Measurements from ENCODE around the gene PLA2G2F.

PLA2G2F gene

GRCh38 chr1:20138961-20139550, at the start of gene PLA2G2F:
TSS of gene PLA2G2F (plus strand) at chr1:20139323. CDS start at chr1:20139428, 105 bp downstream.
- DNase-seq: no peak

DNA sequence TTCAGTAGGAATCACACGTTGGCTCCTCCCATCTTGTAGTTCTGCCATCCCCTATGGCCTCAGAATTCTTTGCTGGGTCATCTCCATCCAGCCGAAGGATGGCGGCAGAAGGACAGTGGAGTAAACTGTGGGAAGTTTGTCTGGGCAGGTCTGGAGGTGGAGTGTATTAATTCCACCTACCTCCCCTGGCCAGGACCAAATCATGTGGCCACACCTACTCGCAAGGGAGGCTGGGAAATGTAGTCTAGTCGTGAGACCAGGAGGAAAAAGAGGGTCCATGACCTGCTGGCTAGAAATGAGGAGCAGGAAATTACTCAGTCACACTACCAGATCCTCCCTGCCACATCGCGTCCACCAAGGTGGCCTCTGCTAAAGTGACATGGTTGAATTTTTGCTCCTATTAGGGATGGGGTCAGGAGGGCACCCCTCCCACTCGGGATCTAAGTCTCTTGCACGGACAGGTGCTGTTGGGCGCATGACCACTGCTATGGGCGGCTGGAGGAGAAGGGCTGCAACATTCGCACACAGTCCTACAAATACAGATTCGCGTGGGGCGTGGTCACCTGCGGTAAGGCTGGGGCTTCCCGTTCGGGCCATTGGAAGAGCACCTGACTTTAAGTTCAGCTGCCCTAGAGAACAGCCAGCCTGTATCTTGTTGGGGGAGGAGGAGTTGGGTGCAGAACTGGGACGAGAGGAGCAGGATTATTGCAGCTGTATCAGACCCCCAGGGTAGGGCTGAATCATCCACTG, 49.6 kb upstream of the PLA2G2F start:
- DNase-seq: no peak

- DNase-seq: no peak
Measured at GRCh38 chr1:20090119-20090518, 49.0 kb upstream of the PLA2G2F start.

DNA sequence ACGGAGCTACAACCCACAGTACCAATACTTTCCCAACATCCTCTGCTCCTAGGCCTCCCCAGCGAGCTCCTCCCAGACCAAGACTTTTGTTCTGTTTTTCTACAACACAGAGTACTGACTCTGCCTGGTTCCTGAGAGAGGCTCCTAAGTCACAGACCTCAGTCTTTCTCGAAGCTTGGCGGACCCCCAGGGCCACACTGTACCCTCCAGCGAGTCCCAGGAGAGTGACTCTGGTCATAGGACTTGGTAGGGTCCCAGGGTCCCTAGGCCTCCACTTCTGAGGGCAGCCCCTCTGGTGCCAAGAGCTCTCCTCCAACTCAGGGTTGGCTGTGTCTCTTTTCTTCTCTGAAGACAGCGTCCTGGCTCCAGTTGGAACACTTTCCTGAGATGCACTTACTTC, 48.5 kb upstream of the PLA2G2F start:
- DNase-seq: no peak

GRCh38 chr1:20093303-20093702, 45.8 kb upstream of the PLA2G2F start:
- no peak for DNase-seq

GRCh38 chr1:20093940-20094391, 45.2 kb upstream of the PLA2G2F start:
- no peak for DNase-seq

DNA sequence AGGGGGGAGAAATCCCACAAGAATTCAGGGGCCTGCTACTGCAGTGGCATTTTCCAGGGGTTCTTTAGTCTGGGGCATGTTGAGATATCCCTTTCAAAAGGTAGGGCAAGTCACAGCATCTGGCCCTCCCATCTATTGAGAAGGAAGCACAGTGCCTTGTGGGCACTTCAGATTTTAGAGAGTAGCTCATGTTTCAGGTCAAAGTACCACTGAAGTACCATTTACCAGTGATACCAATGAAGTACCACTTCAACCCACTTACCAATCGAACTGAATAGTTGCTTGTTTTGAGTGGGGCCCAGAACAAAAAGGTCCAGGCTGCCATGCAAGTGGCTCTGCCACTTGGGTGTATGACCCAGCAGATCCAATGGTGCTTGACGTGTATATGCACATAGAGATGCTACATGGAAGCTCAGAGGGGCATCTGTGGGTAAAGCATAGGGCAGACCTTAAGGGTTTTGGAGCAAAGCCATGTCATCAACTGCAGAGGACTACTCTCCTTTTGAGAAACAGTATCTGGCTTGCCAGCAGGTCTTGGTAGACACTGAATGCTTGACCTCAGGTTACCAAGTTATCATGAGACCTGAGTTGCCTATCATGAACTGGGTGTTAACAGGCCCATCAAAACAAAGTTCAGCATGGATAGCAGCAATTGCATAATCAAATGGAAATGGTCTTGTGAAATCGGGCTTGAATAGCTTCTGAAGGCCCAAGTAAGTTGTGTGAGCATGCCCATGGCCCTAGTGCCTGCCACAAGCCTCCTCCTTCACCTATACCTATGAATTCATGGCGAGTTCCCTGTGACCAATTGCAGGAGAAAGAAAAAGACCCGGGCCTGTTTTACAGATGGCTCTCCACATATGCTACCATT, 43.3 kb upstream of the PLA2G2F start:
- no peak for DNase-seq

GRCh38 chr1:20096840-20097447, 42.2 kb upstream of the PLA2G2F start:
- no peak for DNase-seq

GRCh38 chr1:20099533-20099932, 39.6 kb upstream of the PLA2G2F start:
- DNase-seq: no peak

GRCh38 chr1:20100632-20101355, 38.3 kb upstream of the PLA2G2F start:
- peak; percentile 17 for DNase-seq

DNA sequence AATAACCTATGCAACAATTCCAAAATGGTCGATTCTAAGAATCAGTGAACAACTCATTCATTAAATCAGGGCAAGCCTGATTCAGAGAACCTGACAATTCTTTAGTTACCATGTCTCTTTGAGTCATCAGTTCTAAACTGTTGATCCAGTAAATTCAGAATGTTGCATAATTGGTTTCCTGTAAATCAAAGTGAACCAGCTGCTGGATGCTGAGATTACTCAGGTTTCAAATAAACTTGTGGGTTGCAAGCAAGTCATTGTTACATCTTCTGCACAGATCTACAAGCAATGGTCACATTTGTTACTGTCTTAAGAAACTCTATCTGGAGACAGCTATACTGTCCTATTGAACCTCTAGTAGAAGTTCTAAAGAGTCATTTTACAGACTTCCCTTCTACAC, 36.2 kb upstream of the PLA2G2F start:
- DNase-seq: no peak

- no peak for DNase-seq
Measured at GRCh38 chr1:20105856-20106255, 33.3 kb upstream of the PLA2G2F start.

DNA sequence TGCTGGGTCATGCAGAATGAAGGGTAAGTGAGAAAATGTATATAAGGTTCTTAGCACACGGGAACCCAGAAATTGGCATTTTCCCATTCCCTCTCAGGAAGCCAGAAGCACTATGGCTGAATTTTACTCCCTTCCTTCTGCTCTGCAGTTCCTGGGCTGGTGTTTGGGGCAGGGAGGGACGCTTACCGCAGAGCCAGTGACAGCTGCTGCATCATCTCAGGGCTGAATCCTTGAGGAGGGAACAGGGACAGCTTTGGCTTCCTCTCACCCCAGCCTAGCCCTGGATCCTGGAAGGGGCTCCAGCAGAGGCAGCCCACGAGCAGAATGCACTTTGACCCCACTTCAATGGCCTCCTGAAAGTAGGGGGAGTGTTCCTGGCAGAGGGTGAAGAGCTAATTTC, 31.8 kb upstream of the PLA2G2F start:
- no peak for DNase-seq

DNA sequence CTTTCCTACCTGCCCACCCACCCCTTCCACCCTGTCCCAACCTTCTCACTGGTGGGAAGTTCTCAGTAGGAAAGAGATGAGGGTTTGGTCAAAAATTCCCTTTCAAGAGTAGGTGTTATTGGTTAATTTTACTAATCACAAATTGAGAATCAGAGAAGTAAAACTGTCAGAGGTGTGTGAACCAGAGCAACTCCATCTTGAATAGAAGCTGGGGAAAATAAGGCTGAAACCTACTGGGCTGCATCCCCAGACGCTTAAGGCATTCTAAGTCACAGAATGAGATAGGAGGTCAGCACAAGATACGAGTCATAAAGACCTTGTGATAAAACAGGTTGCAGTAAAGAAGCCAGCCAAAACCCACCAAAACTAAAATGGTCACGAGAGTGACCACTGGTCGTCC, 31.3 kb upstream of the PLA2G2F start:
- DNase-seq: no peak

DNA sequence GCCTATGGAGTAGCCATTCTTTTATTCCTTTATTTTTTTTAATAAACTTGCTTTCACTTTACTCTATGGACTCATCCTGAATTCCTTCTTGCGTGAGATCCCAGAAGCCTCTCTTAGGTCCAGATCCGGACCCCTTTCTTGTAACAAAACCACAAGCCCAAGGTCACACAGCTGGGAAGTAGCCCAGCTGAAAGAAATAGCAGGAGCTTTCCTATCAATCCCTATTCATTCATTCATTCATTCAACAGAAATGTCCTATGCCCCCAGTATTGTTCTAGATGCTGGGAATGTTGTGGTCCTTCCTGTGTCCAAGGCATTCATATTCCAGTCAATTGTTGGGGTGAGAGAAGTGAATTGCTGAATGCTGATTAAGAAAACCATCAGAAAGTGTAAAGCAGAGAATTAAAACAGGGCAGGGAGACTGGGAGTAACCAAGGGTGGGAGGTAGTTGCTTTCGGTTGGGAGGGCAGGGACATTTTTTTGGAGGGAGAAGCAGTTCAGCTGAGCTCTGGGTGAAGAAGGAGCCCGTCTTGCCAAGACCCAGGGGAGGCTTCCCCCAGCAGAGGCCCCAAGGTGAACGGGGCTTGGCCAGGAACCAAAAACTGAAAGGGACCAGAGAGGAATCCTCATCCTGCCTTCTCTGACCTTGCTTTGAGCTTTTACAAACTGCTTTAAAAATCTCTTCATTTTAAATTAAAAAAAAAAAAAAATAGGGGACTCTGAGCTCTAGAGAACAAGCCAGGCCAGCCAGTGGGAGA, 30.6 kb upstream of the PLA2G2F start:
- no peak for DNase-seq

DNA sequence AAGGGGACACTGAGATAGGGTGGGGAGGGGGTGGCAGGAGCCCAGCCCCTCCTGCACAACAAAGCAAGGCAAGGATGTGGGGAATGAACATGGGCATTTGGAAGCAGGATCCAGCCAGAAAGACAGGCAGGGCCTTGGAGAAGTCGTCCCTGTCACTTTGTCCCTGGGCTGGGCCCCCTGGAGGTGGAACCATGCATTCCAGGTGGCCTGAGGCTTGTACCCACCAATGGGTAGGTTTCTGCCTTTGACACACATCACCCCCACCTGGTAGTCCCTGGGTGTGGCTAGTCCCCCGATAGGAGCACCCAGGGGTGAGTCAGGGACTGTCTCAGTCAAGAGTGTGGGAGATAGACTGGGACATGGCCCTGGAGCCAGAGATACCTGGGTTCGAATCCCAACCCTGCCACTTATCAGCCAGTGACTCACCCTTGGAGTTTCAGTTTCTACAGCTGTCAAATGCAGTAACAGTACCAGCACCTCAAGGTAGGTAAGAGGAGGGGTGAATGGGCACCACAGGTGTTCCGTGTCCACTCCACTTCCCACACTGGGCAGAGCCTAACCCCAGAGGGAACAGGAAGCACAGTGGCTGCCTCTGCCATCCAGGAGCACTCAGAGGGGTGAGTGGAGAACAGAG, 29.8 kb upstream of the PLA2G2F start:
- DNase-seq: no peak

- DNase-seq: no peak
Measured at GRCh38 chr1:20110679-20111078, 28.4 kb upstream of the PLA2G2F start.

DNA sequence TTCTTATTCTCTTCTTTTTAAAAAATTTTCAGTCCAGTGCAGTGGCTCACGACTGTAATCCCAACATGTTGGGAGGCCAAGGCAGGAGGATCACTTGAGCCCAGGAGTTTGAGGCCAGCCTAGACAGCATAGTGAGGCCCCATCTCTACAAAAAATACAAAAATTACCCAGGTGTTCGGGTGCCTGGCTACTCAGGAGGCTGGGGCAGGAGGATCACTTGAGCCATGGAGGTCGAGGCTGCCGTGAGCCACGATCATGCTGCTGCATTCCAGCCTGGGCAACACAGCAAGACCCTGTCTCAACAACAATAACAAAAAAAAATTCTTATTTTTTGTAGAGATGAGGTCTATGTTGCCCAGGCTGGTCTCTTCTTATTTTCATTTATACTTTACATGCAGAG, 27.7 kb upstream of the PLA2G2F start:
- no peak for DNase-seq

DNA sequence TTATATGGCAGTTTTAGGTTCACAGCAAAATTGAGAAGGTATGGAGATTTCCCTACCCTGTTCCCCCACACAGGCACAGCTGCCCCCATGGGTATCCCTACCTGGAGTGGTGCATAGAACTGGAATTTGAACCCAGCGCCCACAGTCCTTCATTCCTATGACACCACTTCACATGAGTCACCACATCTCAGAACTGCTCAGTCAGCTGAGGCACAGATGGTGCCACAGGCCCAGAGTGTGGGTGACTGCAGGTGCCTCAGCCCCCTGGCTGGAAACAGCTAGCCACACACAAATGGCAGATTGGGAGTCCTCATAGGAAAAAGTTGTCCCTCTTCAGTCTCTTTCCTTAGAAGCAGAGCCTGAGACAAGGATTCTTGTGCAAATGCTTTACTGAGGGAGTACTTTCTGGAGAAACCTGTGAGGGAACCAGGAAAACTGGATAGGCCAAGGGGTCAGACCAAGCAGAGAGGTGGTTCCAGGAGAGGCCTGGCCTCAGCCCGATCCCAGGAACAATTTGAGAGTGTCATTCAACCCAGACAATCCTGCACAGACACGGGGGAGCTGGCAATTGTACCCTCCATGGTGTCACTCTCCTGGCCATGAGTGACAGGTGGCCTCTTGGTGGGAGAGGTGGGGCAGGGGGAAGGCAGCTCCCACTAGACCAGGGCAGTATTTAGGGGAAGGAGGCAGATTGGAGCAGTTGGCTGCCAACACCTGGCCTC, 26.7 kb upstream of the PLA2G2F start:
- DNase-seq: peak; percentile 37

GRCh38 chr1:20114021-20114648, 25.0 kb upstream of the PLA2G2F start:
- DNase-seq: no peak

Data from NCI-H2171 (cell line).